Endothelial cell of umbilical vein (primary cell): ENCODE results near the gene TTBK1.

ENCODE experiments used
- CTCF ChIP-seq, 2 donors: IDR thresholded peaks; 1 replicate in 1 of 2; 2 replicates in 1 of 2; pipeline ENCODE4 v1.5.1; 2011; ENCODE audit warnings: low read length in 2 of 2, mild to moderate bottlenecking in 2 of 2, moderate library complexity in 2 of 2, control low read depth in 1 of 2, inconsistent platforms in 1 of 2, low read depth in 1 of 2; ENCODE audit not compliant: insufficient read depth in 1 of 2; ENCODE audit errors: extremely low read depth in 1 of 2
- EZH2 ChIP-seq: IDR thresholded peaks from 2 replicates; pipeline ENCODE4 v1.6.1; 2012; ENCODE audit warnings: borderline replicate concordance, low read depth, mild to moderate bottlenecking, moderate library complexity, low read length, inconsistent platforms; ENCODE audit not compliant: severe bottlenecking
- POLR2A ChIP-seq: IDR thresholded peaks from 2 replicates; pipeline ENCODE4 v1.6.1; 2012; ENCODE audit warnings: low read depth, mild to moderate bottlenecking, control low read depth, low read length

GRCh38 chr6:43273707-43274106, 30.4 kb downstream of the TTBK1 start:
- TF ChIP-seq CTCF (IDR thresholded peaks at IDR 0.05; ENCODE audit: extremely low read depth in 1 of 2, insufficient read depth in 1 of 2, low read depth in 1 of 2, low read length in 2 of 2): no peak
- TF ChIP-seq POLR2A: no peak
- no peak for TF ChIP-seq EZH2
